CD4-positive, alpha-beta T cell treated with Interferon alpha-2 for 1 hour (primary cell): ENCODE results near the gene TNS1.

Source experiments
- DNase-seq, 2 donors: peaks; one replicate each; pipeline ENCODE4 v3.0.0-alpha.2; 2020 to 2022

TNS1 gene

DNA sequence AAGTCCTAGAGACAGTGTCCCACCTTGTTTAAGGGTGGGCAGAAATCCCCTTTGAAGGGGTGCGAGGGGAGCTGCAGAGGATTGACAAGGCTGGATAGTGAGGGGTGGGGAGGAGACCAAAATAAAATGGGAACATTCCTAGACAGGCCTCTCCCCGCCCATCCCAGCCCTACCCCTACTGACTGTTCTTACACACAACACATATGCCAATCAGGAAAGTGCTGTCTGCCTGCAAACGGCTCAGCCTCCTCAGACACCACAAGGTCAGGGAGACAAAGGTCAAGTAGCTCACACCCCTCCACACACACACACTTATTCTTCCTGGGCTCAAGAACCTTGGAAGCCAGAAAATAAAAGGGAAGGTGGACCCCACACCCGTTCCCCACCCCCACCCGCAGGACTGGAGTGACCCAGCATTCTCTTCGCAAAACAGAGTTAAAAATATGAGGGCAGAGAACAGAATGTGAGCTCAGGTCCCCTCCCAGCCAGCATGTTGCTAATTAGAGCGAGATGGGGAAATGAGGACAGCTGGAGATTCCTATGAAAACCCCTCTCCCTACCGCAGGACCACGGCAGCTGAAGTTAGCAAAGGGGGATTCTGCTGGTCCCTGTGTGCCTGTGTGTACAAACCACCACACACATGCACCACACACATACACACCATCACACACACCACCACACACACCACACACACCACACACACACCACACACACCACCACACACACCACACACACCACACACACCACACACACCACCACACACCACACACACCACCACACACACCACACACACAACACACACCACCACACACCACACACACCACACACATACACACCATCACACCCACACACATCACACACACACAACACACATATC is 197.8 kb downstream of the TNS1 start:
- no peak for DNase-seq

DNA sequence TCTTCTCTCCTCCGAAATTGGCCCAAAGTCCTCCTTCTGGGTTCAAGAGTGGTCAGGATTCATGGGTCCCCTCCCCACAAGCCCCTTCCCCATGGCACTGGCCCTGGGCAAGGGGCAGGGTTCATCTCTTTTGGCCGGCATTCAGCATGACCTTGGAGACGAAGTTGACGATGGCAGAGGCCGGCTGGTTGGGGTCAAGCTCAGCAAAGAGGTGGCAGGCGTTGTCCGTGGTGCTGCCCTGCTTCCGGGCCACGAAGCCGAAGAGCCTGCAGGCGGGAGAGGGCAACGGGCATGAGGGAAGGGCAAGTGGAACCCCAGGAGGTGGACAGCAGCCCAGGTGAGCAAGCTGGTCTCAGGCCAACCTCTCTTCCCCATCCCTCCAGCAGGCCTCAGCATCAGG is 198.5 kb downstream of the TNS1 start:
- no peak for DNase-seq

DNA sequence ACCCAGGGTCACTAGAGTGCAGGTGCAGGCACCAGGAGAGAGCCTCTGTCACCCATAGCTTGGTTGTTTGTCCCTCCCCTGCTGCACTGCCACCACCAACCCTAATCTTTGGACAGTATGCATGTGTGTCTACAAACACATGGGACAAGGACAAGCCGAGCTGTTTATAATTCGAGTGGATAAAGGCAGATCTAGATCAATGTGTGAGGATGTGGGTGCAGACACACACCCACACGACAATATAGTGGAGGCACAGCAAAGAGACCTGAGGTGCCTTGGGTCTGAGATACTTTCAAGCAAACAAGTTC is 199.2 kb downstream of the TNS1 start:
- no peak for DNase-seq

DNA sequence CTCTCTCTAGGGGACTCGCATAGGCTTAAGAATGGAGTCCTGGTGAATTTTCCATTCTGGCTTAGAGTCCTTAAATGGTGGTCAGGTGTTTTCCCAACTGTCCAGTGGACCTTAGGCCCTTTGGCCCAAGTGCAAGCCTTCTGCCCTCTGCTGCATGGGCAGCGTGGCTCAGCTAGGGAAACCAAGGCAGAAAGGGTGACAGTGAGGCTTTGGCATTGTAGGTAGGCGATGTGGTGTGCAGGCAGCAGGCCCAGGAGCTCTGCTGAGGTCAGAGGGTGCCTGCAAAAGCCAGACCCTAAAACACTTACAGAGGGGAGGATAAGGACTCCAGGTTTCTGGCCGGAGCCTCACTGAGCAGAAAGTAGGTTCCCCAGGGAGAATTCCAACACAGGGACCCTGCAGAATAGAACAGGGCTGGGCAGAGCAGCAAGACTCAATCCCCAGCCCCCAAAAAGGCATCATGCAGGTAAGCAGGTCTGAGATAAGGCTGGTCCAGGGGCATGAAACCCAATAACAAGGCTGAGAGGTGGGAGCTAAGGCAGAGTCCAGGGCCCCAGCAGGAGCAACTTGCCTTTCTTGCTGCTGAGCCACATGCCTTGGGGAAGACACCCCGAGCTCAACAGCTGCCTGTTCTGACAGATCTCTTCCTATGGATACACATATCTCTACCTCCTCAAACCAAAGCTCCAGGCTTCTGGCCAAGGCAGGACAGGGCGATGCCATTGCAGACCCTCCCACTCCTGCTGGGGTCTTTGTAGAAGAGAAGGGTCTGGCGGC is 199.7 kb downstream of the TNS1 start:
- no peak for DNase-seq

DNA sequence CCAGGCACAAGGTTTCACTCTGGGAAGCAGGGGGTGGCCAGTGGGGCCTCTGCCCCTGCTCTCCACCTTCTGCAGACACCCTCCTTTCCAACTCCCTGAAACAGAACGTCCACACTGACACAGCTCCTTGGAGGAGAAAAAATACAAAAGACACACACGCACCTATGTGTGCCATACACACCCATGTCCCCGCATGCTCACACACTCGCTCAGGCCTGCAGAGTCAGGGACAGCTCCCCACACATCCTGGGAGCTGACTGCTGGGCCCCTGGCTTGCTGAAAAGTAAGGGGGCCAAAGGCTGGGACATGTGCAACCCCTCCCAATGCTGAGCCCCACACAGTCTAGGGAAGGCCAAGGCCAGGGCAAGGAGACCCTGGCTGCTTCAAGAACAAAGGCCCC is 200.5 kb downstream of the TNS1 start:
- DNase-seq = no peak

DNA sequence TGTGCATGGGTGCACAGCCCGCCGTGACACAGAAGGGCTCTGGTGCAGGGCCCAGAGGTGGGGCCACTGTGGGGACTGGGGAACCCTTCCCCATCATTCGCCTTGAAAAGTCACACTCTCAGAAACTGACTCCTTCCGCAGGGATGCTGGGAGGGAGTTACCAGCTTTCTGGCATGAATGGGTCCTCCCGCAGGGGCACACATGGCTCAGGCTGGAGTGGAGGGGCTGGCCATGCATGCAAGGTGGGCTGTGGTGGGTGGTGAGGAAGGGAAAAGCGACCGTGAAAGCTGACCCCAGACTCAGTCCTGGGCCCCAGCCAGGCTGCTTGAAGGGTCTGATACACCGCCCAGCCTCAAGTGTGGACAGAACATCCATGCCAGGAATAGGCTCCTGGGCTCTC is 201.1 kb downstream of the TNS1 start:
- no peak for DNase-seq

DNA sequence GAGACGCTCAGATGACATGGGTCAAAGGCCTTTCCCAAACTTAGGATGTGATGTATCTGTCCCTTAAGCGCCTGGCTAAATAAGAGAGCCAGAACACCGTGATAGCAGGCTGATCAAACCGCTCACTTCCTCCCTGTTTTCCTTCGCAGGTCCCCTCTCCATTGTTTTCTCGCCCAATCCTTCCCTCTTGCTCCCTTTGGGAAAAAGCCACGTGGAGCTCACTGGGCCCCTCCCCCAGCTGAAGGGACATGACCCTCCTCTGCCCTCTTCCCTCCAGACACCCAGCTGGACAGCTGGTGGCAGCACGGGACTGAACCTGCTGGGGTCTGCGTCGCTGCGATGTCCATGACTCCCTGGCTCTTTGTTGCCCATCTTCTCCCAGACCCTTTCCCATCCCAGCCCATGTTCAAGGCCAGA is 201.7 kb downstream of the TNS1 start:
- no peak for DNase-seq

DNA sequence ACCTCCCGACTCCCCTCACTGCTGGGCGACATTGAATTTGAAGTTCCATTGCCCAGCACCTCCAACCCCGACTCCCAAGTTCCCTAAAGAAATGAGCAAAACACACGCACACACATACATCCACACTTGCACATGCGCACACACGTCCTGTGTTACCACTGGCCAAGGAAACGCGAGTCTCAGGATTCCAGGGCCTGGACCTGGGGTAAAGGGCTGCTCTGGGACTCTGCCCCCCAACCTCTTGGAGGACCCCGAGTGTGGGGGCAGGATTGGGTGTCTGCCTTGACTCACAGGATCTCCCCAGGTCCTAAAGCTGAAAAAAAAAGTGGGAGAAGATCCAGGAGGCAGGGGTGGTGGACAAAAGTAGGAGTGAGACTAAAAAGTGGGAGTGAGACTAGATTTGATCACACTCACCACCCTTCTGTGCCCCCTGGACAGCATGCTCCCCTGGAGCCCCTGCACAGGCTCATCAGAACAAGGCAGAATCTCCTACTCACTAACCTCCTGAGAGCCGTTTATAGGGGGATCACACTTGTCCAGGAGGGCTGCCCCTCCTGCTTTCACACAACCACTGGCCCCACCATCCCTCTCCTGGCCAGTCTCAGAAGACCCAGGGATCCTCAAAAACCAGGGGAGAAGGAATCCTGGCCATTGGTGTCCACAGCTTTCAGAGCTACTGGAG is 202.2 kb downstream of the TNS1 start:
- DNase-seq = no peak

DNA sequence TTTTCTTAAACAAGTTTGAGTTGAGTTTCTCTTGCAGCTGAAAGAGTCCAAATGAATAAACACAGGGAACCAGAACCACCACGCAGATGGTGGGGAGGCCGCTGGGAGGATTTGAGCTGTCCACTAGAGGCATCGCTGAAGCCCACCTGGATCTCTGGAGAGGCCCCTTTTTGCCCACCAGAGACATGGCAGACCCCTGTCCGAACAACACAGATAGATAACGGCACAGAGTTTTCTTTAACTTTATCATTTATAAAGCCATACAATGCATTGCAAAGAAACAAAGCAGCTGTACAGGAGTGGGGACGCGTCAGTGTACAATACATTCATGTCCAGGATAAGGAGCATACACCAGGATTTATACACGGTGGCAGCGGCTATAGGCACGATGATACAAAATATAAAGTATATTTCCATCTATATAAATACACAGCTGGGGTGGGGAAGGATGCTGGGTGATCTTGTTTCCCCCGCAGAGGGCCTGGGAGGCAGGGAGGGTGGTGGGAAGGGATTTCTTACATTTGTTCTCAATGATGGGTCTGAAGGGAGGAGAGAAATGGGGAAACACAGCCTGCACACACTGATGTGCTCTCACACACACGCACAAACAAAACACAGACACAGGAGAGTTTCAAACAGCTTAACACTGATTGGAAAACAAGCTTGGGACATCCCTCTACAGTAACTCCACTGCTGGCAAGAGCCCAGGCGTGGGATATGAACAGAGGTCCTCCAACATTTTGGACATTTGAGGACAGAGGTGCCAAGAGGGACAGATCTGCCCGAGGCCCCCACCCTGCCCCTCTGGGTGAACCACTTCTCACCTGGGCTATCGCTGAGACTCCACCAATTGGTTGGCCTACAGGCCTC is 203.0 kb downstream of the TNS1 start:
- DNase-seq = no peak

DNA sequence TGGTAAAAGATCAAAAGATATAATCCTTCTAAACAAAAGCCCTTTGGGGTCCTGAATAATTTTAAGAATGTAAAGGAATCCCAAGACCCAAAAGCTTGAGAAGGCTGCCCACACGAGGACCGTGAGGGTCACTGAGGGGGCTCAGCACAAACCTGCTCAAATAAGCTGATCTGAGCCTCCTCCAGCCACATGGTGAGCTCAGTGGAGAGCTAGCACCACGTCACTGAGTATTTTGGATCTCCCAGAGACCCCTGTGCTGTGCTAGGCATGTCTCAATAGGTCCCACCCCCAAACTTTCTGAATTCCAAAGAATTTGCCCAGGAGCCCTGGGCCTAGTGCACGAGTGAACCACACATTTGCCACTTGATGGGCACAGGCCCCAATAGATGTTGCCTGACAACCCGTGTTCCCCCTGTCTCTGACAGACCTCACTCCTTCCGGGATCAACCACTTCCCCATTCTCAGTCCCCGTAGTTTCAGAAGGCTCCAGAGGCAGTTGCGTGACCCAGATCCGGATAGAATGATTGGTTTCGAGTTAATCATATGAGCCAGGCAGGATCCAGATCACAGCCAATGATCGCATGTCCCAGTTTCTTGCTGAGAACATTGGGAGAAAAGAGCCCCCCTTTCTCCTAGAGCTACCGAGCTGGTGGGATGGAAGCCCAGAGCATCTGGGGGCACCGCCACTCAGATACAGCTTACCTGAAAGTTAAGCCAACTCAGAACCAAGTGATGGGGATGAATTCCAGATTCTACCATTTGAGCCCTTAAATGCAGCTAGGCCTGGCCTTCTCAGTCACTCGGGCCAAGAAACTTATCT is 203.8 kb downstream of the TNS1 start:
- DNase-seq = peak; percentile 20 to 65

DNA sequence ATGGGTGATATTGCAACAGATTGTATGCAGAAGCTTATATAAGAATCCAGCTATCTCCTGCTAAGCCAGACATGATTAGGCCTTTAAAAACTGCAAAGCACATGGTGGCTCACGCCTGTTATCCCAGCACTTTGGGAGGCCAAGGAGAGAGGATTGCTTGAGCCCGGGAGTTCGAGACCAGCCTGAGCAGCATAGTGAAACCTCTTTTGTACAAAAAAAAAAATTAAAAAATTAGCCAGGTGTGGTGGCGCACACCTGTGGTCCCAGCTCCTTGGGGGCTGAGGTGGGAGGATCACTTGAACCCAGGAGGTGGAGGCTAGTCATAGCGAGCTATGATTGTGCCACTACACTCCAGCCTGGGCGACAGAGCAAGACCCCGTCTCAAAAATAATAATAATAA is 204.6 kb downstream of the TNS1 start:
- DNase-seq = no peak

DNA sequence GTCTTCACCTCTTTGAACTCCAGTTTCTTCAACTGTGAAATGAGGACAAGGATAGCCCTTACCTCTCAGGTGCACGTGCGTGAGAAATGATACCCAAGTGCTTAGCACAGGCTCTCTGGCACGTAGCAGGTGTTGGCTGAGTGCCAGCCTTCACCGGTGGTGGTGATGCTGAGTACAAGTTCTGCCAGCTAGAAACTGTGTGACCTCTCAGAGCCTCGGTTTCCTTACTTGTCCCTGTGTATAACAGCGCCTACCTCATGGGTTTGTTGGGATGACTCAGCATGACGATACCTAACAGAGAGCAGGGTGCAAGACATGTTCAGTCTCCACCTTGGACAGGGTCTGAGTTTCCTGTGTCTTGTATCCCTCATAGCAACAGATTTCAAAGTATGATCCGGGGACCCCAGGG is 205.1 kb downstream of the TNS1 start:
- DNase-seq = no peak

DNA sequence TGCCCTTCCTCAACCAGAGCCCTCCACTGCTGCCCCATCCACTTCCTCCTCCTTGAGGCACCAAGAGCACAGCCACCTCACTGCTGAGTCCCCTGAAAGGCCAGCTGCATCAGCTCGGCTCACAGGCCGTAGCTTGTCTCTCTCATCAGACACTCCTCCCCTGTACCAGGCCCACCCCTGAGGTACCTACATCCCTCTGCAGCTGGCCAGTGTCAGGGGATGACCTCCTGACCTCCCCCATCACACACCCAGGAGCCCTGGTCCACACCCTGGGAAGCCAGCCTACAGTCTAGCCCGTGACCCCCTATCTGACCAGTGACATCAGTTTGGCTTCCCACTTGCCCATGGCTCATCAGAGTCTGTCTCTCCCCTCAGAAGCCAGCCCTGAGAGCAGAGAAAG is 205.6 kb downstream of the TNS1 start:
- no peak for DNase-seq

DNA sequence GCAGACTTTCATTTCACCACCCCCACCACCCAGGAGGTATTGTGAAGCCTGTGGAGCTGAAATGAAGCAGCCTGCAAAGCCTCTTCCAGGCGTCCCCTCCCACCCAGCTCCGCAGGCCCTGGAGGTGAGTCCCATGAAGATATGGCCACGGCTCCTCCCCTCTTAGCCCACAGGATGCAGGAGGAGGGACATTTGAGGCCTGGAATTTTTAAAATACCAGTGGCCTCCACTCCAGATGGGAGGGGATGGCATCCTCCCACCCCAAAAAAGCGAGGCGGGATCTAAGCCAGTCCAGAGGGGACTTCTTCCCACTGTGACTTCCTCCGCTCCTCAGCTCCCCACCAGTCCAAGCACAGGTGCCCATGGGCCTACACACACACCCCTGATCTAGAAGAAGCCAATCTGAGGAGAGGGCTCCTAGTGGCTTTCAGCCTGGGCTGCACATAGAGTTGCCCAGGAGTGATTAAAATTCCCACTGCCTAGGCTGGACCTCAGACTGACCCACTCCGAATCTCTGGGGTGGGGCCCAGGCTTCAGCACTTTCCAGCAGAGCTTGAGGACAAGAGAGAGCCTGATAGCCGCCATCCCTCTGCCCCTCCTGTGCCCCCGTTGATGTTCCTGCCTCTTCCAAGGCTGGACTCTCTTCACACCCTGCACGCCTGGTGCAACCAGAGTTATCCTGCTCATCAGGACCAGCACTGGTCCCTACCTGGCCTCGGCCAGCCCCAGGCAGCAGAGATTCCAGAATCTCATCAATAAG is 206.9 kb downstream of the TNS1 start:
- no peak for DNase-seq

DNA sequence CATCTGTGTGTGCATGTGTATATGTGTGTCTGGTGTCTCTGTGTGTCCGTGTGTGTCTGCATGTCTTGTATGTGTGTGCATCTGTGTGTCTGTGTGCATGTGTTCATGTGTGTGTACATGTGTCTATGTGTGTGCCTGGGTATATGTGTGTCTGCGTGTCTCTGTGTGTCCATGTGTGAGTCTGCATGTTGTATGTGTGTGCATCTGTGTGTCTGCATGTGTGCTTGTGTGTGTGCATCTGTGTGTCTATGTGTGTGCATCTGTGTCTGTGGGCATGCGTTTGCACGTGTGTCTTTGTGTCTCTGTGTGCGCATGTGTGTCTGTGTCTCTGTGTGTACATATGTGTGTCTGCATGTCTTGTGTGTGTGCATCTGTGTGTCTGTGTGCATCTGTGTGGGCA is 207.7 kb downstream of the TNS1 start:
- no peak for DNase-seq

DNA sequence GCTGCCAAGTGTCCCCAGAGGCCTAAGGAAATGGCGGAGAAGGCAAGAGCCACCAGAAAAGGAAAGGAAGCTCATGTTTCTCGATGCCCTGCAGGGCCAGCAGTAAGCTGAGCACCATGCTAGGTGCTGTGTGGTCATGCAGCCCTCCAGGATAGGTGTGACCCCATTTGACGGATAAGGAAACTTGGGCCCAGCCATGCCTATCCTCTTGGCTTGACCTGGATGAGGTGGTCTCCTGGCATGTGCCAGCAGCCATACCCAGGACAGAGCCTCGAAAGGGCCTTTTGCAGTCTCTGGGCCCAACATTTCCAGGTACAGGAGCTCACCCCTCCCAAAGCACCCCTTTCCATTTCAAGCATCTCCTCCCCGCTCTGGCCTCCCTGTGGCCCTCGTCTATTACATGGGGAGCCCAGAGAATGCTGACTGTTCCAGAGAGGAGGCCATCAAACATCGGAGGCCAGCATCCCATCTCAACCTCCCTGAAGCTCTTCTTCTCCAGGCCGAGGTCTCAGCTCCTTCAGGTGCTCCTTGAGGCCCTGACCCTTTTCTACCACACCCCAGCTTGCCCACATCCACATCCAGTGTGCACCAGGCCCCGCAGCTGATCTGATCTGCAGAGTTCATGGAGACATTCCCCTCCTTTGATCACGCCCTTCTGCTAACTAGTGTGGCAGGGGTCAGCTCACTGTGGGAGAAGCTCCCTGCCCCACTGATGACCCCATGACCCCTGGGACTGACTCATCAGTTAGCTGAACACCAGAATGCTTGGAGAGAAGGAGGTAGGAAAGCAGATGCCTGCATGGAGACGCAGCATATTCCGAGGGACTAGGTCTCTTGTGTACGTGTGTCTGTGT is 208.4 kb downstream of the TNS1 start:
- no peak for DNase-seq

DNA sequence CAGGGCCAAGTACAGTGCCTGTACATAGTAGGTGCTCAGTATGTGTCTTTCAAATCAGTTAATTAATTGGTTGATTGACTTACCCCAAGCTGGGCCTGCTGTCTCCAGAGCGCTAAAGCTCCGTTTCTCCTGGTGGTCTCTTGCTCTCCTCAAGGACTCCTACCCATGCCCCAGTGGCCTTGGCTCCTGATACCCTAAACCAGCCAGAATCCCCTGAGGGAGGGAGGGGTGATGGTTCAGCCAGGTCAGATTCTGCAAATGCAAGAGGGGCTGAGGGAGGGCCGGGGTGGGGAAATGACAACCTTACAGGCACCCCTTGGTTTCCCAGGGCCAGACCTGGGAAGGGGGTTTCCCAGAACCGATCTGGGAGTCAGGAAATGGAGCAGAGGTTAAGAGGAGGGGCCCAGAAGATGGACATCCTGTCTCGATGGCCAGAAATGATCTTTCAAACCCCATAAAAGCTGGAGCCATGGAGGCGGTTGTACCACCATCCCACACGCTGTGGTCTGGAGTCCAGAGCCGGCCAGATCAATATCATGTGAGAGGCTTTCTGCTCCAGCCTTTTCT is 209.1 kb downstream of the TNS1 start:
- no peak for DNase-seq

DNA sequence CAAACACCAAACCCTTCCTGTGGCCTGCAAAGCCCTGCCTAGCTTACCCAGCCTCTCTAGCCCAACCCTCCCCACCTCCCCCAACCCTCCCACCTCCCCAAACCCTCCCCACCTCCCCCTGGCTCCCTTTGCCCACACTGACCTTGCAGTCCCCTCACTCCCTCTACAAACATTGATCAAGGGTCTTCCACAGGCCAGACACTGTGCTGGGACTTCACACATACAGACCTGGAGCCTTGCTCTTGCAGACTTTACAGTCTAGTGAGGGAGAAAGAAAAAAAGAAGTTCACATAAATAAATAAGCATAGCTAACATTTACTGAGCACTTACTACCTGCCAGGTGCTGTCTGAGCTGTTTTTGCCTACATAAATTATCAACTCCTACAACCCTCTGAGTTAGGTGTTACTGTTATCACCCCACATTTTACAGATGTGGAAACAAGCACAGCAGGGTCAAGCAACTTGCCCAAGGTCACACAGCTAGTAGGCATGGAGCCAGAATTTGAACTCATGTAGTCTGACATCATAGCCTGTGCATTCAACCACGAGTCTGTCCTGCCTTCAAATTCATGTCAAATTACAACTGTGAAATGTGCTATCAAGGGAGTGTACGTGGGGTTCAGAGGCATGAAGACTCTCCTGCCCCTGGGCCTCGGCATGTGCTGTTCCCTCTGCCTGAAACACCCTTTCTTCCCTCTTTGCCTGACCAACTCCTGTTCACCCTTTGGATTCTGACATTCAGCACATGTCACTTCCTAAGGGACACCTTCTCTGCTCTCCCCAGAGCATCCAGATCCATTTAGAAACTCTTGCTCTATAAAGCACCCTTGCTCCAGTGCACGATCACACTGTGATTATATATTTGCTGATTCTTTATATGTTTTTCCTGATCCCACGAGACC is 209.9 kb downstream of the TNS1 start:
- no peak for DNase-seq

DNA sequence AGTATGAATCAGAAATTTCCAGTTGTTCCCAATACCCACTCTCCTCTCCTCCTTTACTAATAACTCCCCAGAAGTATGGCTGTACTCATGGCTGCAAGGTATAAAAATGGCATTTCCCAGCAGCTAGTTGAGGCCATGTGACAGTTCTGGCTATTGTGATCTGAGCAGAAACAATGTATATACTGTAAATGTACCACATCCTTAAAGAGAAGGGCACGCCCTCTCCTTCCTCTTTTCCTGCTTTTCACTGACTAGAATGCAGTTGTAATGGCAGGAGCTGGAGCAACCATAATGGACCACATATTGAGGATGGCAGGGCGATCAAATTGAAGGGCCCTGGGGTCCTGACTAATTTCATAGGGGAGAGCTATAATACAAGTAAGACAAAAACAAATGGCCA is 211.2 kb downstream of the TNS1 start:
- DNase-seq = no peak
